Type B pancreatic cell (in vitro differentiated cells): ENCODE data around the gene JTB. TPM values are rescaled to one million over a fixed set of nuclear protein-coding genes. Genes with fewer than 3 reads are reported as not detected.

ENCODE experiments used
- DNase-seq: peaks from one replicate; pipeline ENCODE4 v3.0.0; 2021; ENCODE audit warnings: mixed read lengths; ENCODE audit not compliant: unreplicated experiment; ENCODE audit errors: extremely low spot score
- H3K27ac Mint-ChIP-seq: 2 replicates; pipeline ENCODE4 v1.8.0; 2021; ENCODE audit warnings: mild to moderate bottlenecking, mixed read lengths
- H3K27me3 Mint-ChIP-seq: 2 replicates; pipeline ENCODE4 v1.8.0; 2021; ENCODE audit warnings: mixed read lengths
- H3K36me3 Mint-ChIP-seq: 2 replicates; pipeline ENCODE4 v1.8.0; 2021; ENCODE audit warnings: mixed read lengths
- H3K4me1 Mint-ChIP-seq: one replicate; pipeline ENCODE4 v1.8.0; 2021; ENCODE audit warnings: mixed read lengths; ENCODE audit not compliant: unreplicated experiment
- H3K4me3 Mint-ChIP-seq: 2 replicates; pipeline ENCODE4 v1.8.0; 2021; ENCODE audit warnings: mild to moderate bottlenecking, mixed read lengths
- H3K9me3 Mint-ChIP-seq: 2 replicates; pipeline ENCODE4 v1.8.0; 2021; ENCODE audit warnings: mixed read lengths
- microRNA-seq: library from miRNA; unstranded; fragments of <30 nt; microRNA quantifications from one replicate; pipeline ENCODE4, GENCODE V29; 2020
- total RNA-seq: library from RNA; stranded (reverse); gene quantifications from 2 replicates; pipeline ENCODE4 v1.2.1, GENCODE V29; 2021; ENCODE audit warnings: low replicate concordance
- TF ChIP-seq, protein P1 (sequence below): fragments of 200-600 bp; sonication (generic); conservative IDR thresholded peaks from 2 replicates; pipeline ENCODE4 v1.5.0; 2021; ENCODE audit warnings: antibody characterized with exemption, mild to moderate bottlenecking

Gene JTB
- total RNA-seq, 1 donor from 2014 or later: 99.2 TPM

DNA sequence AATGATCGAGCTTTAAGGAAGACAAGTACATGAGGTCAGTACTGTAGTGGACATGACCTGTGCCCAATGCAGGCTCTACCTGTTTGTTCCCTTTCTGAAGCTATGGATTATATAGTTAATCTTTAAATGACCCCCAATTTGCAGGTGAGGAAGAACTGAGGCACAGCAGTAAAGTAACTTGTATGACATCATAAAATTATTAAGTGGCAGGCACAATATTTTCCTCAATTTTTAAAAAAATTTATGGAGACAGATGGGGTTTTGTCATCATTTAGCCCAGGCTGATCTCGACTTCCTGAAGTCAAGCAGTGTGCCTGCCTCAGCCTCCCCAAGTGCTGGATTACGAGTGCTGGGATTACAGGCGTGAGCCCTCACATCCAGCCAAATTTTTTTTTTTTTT lies 51.1 kb downstream of the JTB start:
- Mint-ChIP-seq H3K36me3 (no peaks in the 10 kb centered on the region), H3K27me3 (peaks cover 3% of the 10 kb centered on the region), H3K27ac (no peak overlapping the region), H3K9me3 (no peaks in the 10 kb centered on the region), H3K4me3 (no peak overlapping the region), H3K4me1 (peaks cover 6% of the 10 kb centered on the region)
- DNase-seq: no peak
- TF ChIP-seq, protein P1, sequence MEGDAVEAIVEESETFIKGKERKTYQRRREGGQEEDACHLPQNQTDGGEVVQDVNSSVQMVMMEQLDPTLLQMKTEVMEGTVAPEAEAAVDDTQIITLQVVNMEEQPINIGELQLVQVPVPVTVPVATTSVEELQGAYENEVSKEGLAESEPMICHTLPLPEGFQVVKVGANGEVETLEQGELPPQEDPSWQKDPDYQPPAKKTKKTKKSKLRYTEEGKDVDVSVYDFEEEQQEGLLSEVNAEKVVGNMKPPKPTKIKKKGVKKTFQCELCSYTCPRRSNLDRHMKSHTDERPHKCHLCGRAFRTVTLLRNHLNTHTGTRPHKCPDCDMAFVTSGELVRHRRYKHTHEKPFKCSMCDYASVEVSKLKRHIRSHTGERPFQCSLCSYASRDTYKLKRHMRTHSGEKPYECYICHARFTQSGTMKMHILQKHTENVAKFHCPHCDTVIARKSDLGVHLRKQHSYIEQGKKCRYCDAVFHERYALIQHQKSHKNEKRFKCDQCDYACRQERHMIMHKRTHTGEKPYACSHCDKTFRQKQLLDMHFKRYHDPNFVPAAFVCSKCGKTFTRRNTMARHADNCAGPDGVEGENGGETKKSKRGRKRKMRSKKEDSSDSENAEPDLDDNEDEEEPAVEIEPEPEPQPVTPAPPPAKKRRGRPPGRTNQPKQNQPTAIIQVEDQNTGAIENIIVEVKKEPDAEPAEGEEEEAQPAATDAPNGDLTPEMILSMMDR: no peak

Small RNA genes within 50 kb of the gene (microRNA-seq; reads per million reads assigned to microRNA genes)
- gene MIR6737: not detected

Other genes with a start within 250 kb of the JTB start
- 70.3 and 90.8 TPM in 2 replicates for gene INTS3, start 249.6 kb downstream of the JTB start, total RNA-seq
- 20.6 and 22.1 TPM in 2 replicates for gene SLC27A3, start 202.3 kb downstream of the JTB start, total RNA-seq
- 39.0 and 51.4 TPM in 2 replicates for gene GATAD2B, start 54.7 kb downstream of the JTB start, total RNA-seq
- gene DENND4B, start 31.0 kb downstream of the JTB start, total RNA-seq: 43.0 and 70.7 TPM in 2 replicates
- 31.1 and 36.0 TPM in 2 replicates for gene CRTC2, start 19.1 kb downstream of the JTB start, total RNA-seq
- 75.7 and 93.4 TPM in 2 replicates for gene SLC39A1, start 14.1 kb downstream of the JTB start, total RNA-seq
- 17.2 and 31.8 TPM in 2 replicates for gene CREB3L4, start 9.8 kb downstream of the JTB start, total RNA-seq
- 79.3 and 90.1 TPM in 2 replicates for gene RAB13, start 8.7 kb upstream of the JTB start, total RNA-seq
- gene RPS27, start 13.1 kb upstream of the JTB start, total RNA-seq: 2,370 and 2,920 TPM in 2 replicates
- gene NUP210L, start 177.4 kb upstream of the JTB start, total RNA-seq: 0.07 TPM in 1 of 2 replicates, not detected in the other
- gene TPM3, start 214.4 kb upstream of the JTB start, total RNA-seq: 263 and 371 TPM in 2 replicates
- gene CFAP141, start 228.7 kb upstream of the JTB start, total RNA-seq: not detected in 2 replicates
- gene UBAP2L, start 243.3 kb upstream of the JTB start, total RNA-seq: 188 and 216 TPM in 2 replicates